Mesendoderm (in vitro differentiated cells): ENCODE measurements around the gene ALAS1.

Source experiments
- DNase-seq: peaks from one replicate; pipeline ENCODE4 v3.0.0; 2013
- H2AK5ac ChIP-seq: 2 replicates; pipeline ENCODE4 v1.6.1; 2013; ENCODE audit warnings: low read length, inconsistent platforms
- H2BK120ac ChIP-seq: 2 replicates; pipeline ENCODE4 v1.6.1; 2013; ENCODE audit warnings: low read depth, mild to moderate bottlenecking, low read length, moderate library complexity, mixed read lengths
- H2BK15ac ChIP-seq: replicated peaks from 2 replicates; pipeline ENCODE4 v1.6.1; 2013; ENCODE audit warnings: low read depth, mild to moderate bottlenecking, moderate library complexity
- H2BK5ac ChIP-seq: 2 replicates; pipeline ENCODE4 v1.6.1; 2013; ENCODE audit warnings: low read length, inconsistent platforms
- H3K18ac ChIP-seq: 2 replicates; pipeline ENCODE4 v1.6.1; 2013; ENCODE audit warnings: mild to moderate bottlenecking, low read length, mixed read lengths
- H3K23ac ChIP-seq: one replicate; pipeline ENCODE4 v1.6.1; 2013; ENCODE audit warnings: low read length
- H3K27ac ChIP-seq: 2 replicates; pipeline ENCODE4 v1.5.1; 2013; ENCODE audit warnings: low read depth, mild to moderate bottlenecking, inconsistent platforms, low read length, moderate library complexity
- H3K27me3 ChIP-seq: 2 replicates; pipeline ENCODE4 v1.6.1; 2013; ENCODE audit warnings: low read length, control low read depth, mild to moderate bottlenecking, inconsistent platforms; ENCODE audit not compliant: insufficient read depth, poor library complexity
- H3K36me3 ChIP-seq: 2 replicates; pipeline ENCODE4 v1.6.1; 2013; ENCODE audit warnings: low read length, inconsistent platforms; ENCODE audit not compliant: control insufficient read depth, insufficient read depth
- H3K4ac ChIP-seq: one replicate; pipeline ENCODE4 v1.6.1; 2013; ENCODE audit warnings: low read depth, mild to moderate bottlenecking, low read length, moderate library complexity
- H3K4me1 ChIP-seq: 2 replicates; pipeline ENCODE4 v1.6.1; 2013; ENCODE audit warnings: low read depth, low read length, inconsistent platforms; ENCODE audit not compliant: control insufficient read depth
- H3K4me2 ChIP-seq: 2 replicates; pipeline ENCODE4 v1.6.1; 2013; ENCODE audit warnings: low read length
- H3K4me3 ChIP-seq: 2 replicates; pipeline ENCODE4 v1.5.1; 2013; ENCODE audit warnings: mild to moderate bottlenecking, low read length
- H3K56ac ChIP-seq: one replicate; pipeline ENCODE4 v1.6.1; 2013; ENCODE audit warnings: low read length
- H3K79me1 ChIP-seq: 2 replicates; pipeline ENCODE4 v1.6.1; 2013; ENCODE audit warnings: low read length, inconsistent platforms
- H3K79me2 ChIP-seq: 2 replicates; pipeline ENCODE4 v1.6.1; 2013; ENCODE audit warnings: mild to moderate bottlenecking, low read length; ENCODE audit not compliant: control insufficient read depth, insufficient read depth
- H3K9ac ChIP-seq: 2 replicates; pipeline ENCODE4 v1.6.1; 2013; ENCODE audit warnings: low read length, inconsistent platforms
- H4K5ac ChIP-seq: one replicate; pipeline ENCODE4 v1.6.1; 2013; ENCODE audit warnings: low read length
- H4K8ac ChIP-seq: one replicate; pipeline ENCODE4 v1.6.1; 2013; ENCODE audit warnings: low read depth, mild to moderate bottlenecking, control low read depth, low read length, moderate library complexity
- WGBS: extraction: QIAGEN DNeasy Blood & Tissue Kit; methylation state at CpG from one replicate; pipeline ENCODE4 v1.1.7; 2013; ENCODE audit warnings: low lambda C conversion rate, missing lambda C conversion rate; ENCODE audit not compliant: insufficient coverage; ENCODE audit errors: extremely low coverage; 5-methylcytosine and 5-hydroxymethylcytosine counted together

Gene ALAS1

GRCh38 chr3:52216585-52217408 lies 18.8 kb downstream of the ALAS1 start:
- Histone ChIP-seq H3K79me2 (no peaks in the 10 kb centered on the region), H3K79me1 (no peaks in the 10 kb centered on the region), H3K56ac (no peak overlapping the region), H3K27me3 (no peaks in the 10 kb centered on the region), H3K27ac (no peak overlapping the region), H3K4me3 (no peak overlapping the region), H3K4ac (no peak overlapping the region), H3K4me2 (no peak overlapping the region), H4K8ac (no peak overlapping the region), H3K36me3 (peaks cover 15% of the 10 kb centered on the region), H3K23ac (no peak overlapping the region), H2BK5ac (no peak overlapping the region), H3K4me1 (no peaks in the 10 kb centered on the region), H4K5ac (no peak overlapping the region), H3K18ac (no peak overlapping the region), H3K9ac (no peak overlapping the region), H2BK15ac (no peak overlapping the region), H2AK5ac (no peak overlapping the region), H2BK120ac (no peak overlapping the region)
- DNase-seq = peak; percentile 45
- WGBS = no CpG with 5 or more reads among the region's 13 CpGs

GRCh38 chr3:52217409-52217805 lies 19.4 kb downstream of the ALAS1 start:
- WGBS = no CpG with 5 or more reads among the region's 10 CpGs
- Histone ChIP-seq H2BK5ac (no peak overlapping the region), H3K9ac (no peak overlapping the region), H3K27me3 (no peaks in the 10 kb centered on the region), H4K5ac (no peak overlapping the region), H3K79me1 (no peaks in the 10 kb centered on the region), H3K27ac (no peak overlapping the region), H2BK120ac (no peak overlapping the region), H3K4me3 (no peak overlapping the region), H3K4me1 (no peaks in the 10 kb centered on the region), H3K4ac (no peak overlapping the region), H3K18ac (no peak overlapping the region), H2BK15ac (no peak overlapping the region), H3K56ac (no peak overlapping the region), H3K4me2 (no peak overlapping the region), H3K36me3 (peaks cover 11% of the 10 kb centered on the region), H2AK5ac (no peak overlapping the region), H3K79me2 (no peaks in the 10 kb centered on the region), H4K8ac (no peak overlapping the region), H3K23ac (no peak overlapping the region)
- DNase-seq = no peak

- Histone ChIP-seq H4K5ac (no peak overlapping the region), H3K9ac (no peak overlapping the region), H3K36me3 (peaks cover 8% of the 10 kb centered on the region), H3K4me3 (no peak overlapping the region), H3K79me2 (no peaks in the 10 kb centered on the region), H3K27me3 (no peaks in the 10 kb centered on the region), H2BK15ac (no peak overlapping the region), H3K27ac (no peak overlapping the region), H3K56ac (no peak overlapping the region), H3K4me2 (no peak overlapping the region), H2BK120ac (no peak overlapping the region), H2AK5ac (no peak overlapping the region), H3K79me1 (no peaks in the 10 kb centered on the region), H3K4ac (no peak overlapping the region), H4K8ac (no peak overlapping the region), H3K23ac (no peak overlapping the region), H3K18ac (no peak overlapping the region), H3K4me1 (no peaks in the 10 kb centered on the region), H2BK5ac (no peak overlapping the region)
- no peak for DNase-seq
- no CpG with 5 or more reads among the region's 3 CpGs for WGBS
Observed at GRCh38 chr3:52218026-52218425, 20.1 kb downstream of the ALAS1 start.

DNA sequence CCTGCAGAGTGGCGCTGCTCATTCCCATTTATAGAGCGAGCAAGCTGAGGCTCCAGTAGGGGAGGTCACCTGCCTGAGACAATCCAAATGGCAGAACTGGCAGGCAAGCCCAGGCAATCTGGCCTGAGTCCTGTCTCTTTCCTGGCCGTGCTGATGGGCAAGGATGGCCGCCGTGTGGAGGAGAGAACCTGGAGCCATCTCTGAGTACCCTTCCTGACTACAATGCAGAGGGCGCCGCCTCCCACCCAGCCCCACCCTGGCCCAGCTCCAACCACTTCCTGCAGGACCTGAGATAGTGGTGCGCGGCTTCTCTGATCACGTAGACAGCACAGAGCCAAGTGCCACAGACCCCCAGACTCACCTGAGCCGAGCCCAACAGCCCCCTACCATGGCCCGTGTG lies 20.5 kb downstream of the ALAS1 start:
- H3K18ac ChIP-seq = no peak overlapping the region
- no peak overlapping the region for H3K4me2 ChIP-seq
- no peaks in the 10 kb centered on the region for H3K79me2 ChIP-seq
- no peak overlapping the region for H2BK120ac ChIP-seq
- H3K4ac ChIP-seq = no peak overlapping the region
- H2BK5ac ChIP-seq = no peak overlapping the region
- H4K8ac ChIP-seq = no peak overlapping the region
- no peak overlapping the region for H4K5ac ChIP-seq
- WGBS = no CpG with 5 or more reads among the region's 12 CpGs
- no peak overlapping the region for H3K27ac ChIP-seq
- no peak overlapping the region for H2AK5ac ChIP-seq
- H3K9ac ChIP-seq = no peak overlapping the region
- peaks cover 6% of the 10 kb centered on the region for H3K36me3 ChIP-seq
- no peaks in the 10 kb centered on the region for H3K27me3 ChIP-seq
- H3K56ac ChIP-seq = no peak overlapping the region
- no peak overlapping the region for H3K23ac ChIP-seq
- no peak for DNase-seq
- H3K79me1 ChIP-seq = no peaks in the 10 kb centered on the region
- no peak overlapping the region for H3K4me3 ChIP-seq
- H2BK15ac ChIP-seq = no peak overlapping the region
- H3K4me1 ChIP-seq = no peaks in the 10 kb centered on the region

GRCh38 chr3:52218937-52219650 lies 21.1 kb downstream of the ALAS1 start:
- H2BK120ac ChIP-seq = no peak overlapping the region
- H3K18ac ChIP-seq = no peak overlapping the region
- no peak overlapping the region for H2AK5ac ChIP-seq
- H2BK15ac ChIP-seq = no peak overlapping the region
- H3K27ac ChIP-seq = no peak overlapping the region
- no CpG with 5 or more reads among the region's 6 CpGs for WGBS
- no peak overlapping the region for H3K23ac ChIP-seq
- DNase-seq = peak; percentile 50
- H3K4me2 ChIP-seq = no peak overlapping the region
- no peaks in the 10 kb centered on the region for H3K79me1 ChIP-seq
- H4K5ac ChIP-seq = no peak overlapping the region
- no peaks in the 10 kb centered on the region for H3K27me3 ChIP-seq
- H3K4ac ChIP-seq = no peak overlapping the region
- H3K4me3 ChIP-seq = no peak overlapping the region
- H2BK5ac ChIP-seq = no peak overlapping the region
- H4K8ac ChIP-seq = no peak overlapping the region
- no peaks in the 10 kb centered on the region for H3K4me1 ChIP-seq
- H3K56ac ChIP-seq = no peak overlapping the region
- H3K36me3 ChIP-seq = peaks cover 4% of the 10 kb centered on the region
- no peak overlapping the region for H3K9ac ChIP-seq
- H3K79me2 ChIP-seq = no peaks in the 10 kb centered on the region
